Measurements from ENCODE around the gene C1orf21.

The C1orf21 gene

GRCh38 chr1:184643661-184644060, 256.8 kb downstream of the C1orf21 start:
- no peak for DNase-seq (ENCODE audit: low spot score)
- in situ Hi-C loops (cut with MboI; ENCODE audit: low pct_unique_long_range_greater_than_20kb, low sequenced_read_pairs, unreplicated experiment): no loop called here
- TF ChIP-seq CTCF (IDR thresholded peaks at IDR 0.05; ENCODE audit: extremely low read depth, insufficient read depth, missing control alignments): no peak

- no peak for DNase-seq (ENCODE audit: low spot score)
- in situ Hi-C loops (cut with MboI; ENCODE audit: low pct_unique_long_range_greater_than_20kb, low sequenced_read_pairs, unreplicated experiment): no loop called here
- no peak for TF ChIP-seq CTCF (IDR thresholded peaks at IDR 0.05; ENCODE audit: extremely low read depth, insufficient read depth, missing control alignments)
Observed at GRCh38 chr1:184644771-184645170, 257.9 kb downstream of the C1orf21 start.

GRCh38 chr1:184646178-184646701, 259.4 kb downstream of the C1orf21 start:
- no peak for DNase-seq (ENCODE audit: low spot score)
- in situ Hi-C loops (cut with MboI; ENCODE audit: low pct_unique_long_range_greater_than_20kb, low sequenced_read_pairs, unreplicated experiment): no loop called here
- TF ChIP-seq CTCF (IDR thresholded peaks at IDR 0.05; ENCODE audit: extremely low read depth, insufficient read depth, missing control alignments): no peak

DNA sequence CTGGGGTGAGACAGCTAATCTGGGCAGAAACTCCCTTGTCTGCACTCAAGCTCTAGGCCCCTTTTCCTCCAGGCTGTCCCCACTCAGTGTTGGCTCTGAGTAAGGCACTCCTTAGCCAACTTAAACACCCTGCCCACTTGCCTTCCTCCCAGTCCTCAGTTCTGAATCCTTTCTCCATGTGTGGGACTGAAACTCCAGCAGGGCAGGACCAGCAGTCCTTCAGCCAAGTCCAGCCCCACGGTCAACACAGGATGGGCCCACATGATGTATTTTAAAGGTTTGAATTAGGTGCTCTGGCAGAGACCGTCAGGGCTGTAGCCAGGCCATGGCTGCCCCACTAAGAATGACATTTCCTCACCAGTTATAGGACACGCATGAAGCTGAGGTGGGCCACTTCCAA, 260.0 kb downstream of the C1orf21 start:
- in situ Hi-C loops (cut with MboI; ENCODE audit: low pct_unique_long_range_greater_than_20kb, low sequenced_read_pairs, unreplicated experiment): no loop called here
- TF ChIP-seq CTCF (IDR thresholded peaks at IDR 0.05; ENCODE audit: extremely low read depth, insufficient read depth, missing control alignments): no peak
- DNase-seq (ENCODE audit: low spot score): no peak

DNA sequence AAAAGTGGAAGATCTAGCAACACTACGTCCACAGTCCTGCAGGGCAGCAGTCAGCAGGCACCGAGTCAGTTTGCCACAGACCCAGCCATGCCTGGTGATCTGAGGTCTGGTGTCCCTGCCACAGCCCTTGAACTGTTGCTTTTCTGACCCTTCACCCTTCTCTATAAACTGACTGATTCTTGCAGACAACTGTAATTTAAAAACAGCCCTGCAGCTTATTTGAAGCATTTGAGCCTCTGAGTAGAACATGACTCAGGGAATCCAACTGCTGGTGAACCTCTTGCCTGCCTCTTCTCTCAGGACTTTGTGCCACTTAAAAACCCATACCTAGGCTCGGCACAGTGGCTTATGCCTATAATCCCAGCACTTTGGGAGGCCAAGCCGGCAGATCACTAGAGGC, 260.6 kb downstream of the C1orf21 start:
- in situ Hi-C loops (cut with MboI; ENCODE audit: low pct_unique_long_range_greater_than_20kb, low sequenced_read_pairs, unreplicated experiment): no loop called here
- TF ChIP-seq CTCF (IDR thresholded peaks at IDR 0.05; ENCODE audit: extremely low read depth, insufficient read depth, missing control alignments): no peak

DNA sequence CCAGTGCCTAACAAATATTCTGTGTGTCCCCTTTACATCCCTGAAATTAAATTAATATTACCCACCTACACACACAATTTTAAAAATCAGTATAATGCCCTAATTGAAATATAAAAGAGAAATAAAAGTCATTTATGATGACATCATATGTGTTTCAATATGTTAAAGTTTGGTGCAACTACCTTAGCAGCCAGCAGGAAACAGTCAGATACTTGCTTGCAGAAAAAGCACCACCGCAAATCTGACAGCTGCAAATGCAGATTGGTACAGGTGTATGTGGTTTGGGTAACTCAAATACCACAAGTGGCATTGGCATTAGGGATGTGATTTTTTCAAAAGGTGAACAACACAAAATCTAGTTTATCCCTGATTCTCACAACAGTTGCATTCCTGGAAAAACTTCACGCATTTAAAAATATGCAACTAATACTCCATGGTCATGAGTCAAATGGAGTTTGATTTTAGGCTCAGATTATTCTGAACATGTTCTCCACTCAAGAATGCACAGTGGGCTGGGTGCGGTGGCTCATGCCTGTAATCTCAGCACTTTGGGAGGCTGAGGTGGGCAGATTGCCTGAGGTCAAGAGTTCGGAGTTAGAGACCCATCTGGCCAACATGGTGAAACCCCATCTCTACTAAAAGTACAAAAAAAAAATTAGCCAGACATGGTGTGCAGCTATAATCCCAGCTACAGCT, 261.5 kb downstream of the C1orf21 start:
- in situ Hi-C loops (cut with MboI; ENCODE audit: low pct_unique_long_range_greater_than_20kb, low sequenced_read_pairs, unreplicated experiment): no loop called here
- no peak for DNase-seq (ENCODE audit: low spot score)
- TF ChIP-seq CTCF (IDR thresholded peaks at IDR 0.05; ENCODE audit: extremely low read depth, insufficient read depth, missing control alignments): no peak

More for the DNA sequence above, 260.6 kb downstream of the C1orf21 start:
- no peak for DNase-seq (ENCODE audit: low spot score)
